SK-MEL-5 (cell line): ENCODE results near the gene PLXNA1. TPM values are rescaled to one million over a fixed set of nuclear protein-coding genes. Genes with fewer than 3 reads are reported as not detected.

ENCODE experiments used
- DNase-seq: peaks from one replicate; pipeline ENCODE4 v3.0.0-alpha.2; 2016; ENCODE audit warnings: low read depth, low spot score
- in situ Hi-C: cut with HindIII; loops from 2 replicates; pipeline ENCODE4 v1.10.0; 2016; ENCODE audit warnings: low sequenced_read_pairs, high pct_unique_total_duplicates, low pct_unique_long_range_greater_than_20kb
- total RNA-seq: library from RNA; depleted of rRNA; stranded (reverse); fragments of >200 nt; shearing (Covaris generic); gene quantifications from 2 replicates; pipeline ENCODE4 v1.2.3, GENCODE V29; 2014

Gene PLXNA1
- total RNA-seq, 1 experiment from 2014 or later: 39.9 TPM

DNA sequence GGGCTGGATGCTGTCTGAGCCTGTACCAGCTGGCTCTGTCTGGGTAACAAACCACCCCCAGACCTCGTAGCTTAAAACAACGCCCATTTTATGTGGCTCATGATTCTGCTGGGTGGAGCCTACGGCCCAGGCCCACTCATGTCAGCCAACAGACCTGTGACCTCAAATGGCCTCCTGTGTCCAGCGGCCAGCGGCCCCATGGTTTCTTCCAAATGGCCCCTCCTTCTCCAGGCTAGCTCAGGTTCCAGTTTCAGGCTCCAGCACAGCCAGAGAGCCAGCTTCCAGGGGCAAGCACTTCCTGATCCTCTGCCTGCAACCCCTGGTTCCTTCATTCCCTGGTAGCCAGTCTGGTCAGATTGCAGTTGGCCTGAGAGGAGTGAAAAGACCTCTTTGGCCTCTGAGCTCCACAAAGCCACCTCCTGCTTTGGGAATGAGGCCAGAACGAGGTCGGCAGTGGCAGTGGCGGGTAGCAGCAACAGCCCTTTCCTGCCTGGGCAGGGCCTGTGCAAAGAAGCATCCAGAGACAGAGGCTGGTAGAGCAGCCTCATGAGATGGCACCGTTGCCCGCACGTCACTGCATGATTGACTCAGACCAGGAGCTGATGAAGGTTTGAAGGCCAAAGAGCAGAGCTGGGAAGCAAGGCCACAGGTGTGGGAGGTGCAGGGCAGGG lies 21.0 kb upstream of the PLXNA1 start:
- DNase-seq: no peak
- in situ Hi-C loops: no loop called here

DNA sequence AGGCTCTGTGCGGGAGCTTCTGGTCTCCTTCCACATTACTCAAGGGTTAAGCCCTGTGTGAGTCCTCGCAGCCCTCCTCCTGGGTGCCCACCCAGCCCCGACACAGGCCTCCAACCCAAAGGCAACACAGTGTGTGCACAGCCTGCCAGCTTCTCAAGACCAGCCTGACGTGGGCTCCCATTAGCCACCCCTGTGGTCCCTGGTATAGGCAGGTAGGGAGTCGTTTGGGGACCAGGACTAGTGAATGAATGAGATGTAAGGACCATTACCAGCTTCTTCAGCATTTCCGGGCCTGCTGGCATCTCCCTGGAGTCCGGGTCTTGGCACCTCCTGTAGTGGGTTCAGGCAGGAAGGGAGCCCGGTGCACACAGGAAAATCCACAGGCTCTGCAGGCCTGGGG lies 20.2 kb upstream of the PLXNA1 start:
- no peak for DNase-seq
- in situ Hi-C loops: no loop called here

DNA sequence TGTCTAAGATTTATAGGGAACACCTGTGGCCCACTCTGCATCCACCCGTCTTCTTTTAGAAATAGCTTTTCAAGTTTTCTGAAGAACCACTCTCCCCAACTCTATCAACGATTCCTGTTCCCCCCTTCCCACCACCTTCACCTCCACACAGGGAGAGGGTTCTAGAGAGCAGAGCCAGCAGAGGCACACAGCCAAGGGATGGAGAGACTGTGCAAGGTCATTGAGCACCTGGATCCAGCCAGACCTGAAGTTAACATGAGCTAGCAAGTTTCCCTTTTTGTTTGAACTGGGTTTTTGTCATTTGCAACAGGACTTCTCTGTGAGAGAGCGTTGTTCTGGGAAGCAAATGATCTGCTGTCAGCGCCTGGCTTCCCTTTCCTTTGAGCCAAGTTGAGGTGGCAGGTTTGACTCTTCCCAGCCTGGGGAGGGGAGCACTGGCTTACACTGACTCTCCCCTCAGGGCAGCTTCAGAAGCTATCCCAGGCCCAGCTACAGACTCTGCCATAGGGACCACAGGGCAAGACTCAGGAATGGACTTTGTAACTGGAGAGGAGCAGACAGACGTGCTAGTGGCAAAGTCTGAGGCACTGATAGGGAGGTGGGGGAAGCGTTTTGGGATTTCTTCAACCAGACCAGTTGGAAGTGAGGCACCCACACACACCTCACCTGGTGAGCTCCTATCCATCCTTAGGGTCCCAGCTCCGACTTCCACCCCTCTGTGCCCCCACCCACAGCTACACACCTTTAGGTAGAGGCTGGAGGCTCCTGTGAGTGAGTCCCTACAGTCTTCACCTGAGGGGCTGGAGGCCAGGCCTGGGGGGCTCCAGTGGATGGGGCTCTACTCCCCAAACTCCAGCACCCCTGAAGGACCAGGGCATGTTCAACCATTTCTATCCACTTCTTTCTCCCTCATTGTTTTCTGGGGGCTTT lies 19.4 kb upstream of the PLXNA1 start:
- in situ Hi-C loops: no loop called here
- no peak for DNase-seq

DNA sequence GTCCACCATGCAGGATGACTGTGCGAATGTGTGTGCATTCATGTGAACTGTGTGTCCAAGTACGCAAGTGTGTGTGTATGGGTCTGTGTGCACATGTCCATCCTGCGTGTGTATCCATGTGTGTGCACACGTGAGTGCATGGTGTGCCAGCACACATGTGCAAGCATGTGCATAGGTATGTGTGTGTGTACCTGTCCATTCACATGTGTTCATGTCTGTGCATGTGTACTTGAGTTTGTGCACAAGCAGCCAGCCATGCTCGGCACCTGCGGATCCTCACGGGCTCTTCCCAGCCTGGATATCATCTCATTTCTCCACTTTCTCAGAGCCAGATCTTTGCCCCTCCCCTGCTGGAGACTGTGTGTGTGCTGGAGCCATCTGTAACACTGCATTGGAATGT lies 18.7 kb upstream of the PLXNA1 start:
- in situ Hi-C loops: no loop called here

DNA sequence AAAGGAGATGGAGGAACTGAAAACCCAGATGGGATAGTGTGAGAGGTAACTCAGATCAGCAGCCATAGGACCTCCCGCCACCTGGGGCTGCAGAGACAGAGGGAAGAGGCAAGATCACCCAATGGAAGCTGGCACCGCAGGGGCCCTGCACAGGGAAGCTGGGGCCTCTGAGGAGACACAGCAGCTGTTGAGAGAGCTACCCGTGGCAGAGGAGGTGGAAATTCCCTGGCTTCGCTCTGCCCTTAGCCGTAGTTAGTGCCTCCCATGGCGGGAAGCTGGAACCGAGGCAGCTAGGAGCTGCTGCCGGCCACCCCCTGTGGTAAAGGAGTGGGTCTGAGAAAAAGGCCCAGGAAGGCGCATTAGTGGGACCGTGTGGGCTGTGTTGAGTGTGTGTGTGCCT lies 18.0 kb upstream of the PLXNA1 start:
- in situ Hi-C loops: no loop called here
- DNase-seq: no peak

More for the DNA sequence above, 18.7 kb upstream of the PLXNA1 start:
- no peak for DNase-seq

DNA sequence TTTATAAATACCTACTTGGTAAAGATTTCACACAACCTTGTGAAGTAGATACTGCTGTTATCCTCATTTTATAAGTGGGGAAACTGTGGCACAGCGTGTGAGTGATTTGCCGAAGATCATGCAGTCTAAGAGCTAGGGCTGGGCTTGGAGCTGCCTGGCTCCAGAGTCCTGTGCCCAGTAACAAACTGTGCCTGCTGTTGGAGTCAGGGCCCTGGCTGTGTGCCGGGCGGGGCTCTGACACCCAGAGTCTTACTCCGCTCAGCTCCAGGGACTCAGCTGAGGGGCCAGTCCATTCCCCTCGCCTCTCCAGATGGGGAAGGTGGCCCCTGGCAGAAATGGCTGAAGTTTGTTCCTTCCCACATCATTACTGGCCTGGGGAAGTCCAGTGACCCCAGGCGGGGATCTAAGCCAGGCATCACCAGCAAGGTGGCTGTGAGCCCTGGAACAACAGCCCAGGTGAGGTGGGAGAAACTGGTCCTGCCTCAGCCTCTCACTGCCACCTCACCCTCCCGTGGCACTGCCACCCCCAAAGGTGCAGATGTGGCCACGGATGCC lies 17.3 kb upstream of the PLXNA1 start:
- no peak for DNase-seq
- in situ Hi-C loops: no loop called here

DNA sequence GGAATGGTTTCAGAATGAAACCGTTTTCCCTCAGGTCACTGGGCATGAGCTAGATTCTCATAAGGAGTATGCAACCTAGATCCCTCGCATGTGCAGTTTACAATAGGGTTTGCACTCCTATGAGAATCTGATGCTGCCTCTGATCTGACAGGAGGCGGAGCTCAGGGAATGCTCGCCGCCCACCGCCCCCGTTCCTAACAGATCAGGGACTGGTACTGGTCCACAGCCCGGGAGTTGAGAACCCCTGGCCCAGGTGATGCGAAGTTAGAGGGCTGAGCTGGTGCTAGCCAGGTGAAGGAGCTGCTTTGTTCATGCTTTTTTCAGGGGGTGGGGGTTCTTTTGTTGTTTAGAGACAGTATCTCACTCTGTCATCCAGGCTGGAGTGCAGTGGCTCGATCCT lies 15.5 kb upstream of the PLXNA1 start:
- in situ Hi-C loops: no loop called here
- no peak for DNase-seq

DNA sequence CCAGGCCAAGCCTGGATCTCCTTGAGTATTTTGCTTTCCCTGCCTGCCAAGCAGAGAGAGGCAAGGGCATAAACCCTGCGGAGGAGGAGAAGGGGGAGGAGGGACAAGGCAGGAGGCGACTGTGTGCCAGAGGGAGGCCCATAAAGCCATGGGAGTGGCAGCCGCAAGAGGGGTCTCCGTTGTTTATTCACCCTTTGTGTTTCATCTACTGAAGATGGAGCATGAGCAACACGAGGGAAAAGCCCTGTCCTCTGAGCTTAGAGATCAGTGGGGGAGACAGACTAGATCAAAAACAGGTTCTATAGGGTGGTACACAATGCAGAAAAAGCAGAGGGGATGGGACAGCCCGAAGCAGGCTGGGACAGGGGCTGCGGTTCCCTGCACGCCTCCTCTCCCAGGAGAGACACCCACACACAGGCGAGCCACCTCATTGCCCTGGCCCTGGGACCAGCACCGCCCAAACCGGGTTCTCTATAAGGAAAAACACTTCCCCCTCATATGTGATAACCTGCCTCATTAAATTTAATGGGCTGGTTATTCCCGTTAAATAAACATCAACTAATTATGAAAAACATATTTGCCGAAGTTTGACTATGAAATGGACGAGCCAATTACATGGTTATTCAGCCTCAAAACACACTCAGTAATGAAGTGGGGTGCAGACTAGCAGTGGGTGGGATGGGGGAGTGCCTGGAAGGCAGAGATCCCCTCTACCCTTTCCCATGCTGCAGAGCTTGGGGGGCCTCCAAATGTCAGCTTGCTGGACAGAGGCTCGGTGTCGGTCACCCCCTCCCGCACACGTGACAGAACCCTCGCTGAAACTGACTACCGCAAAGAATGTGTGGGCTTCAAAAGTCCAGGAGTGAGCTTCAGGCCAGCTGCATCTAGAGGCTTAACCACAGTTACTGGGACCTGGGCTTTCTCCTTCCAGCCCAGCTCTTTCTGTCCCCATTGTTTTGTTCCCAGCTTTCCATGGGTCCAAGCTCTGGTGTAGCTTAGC lies 14.2 kb upstream of the PLXNA1 start:
- no peak for DNase-seq
- in situ Hi-C loops: no loop called here

DNA sequence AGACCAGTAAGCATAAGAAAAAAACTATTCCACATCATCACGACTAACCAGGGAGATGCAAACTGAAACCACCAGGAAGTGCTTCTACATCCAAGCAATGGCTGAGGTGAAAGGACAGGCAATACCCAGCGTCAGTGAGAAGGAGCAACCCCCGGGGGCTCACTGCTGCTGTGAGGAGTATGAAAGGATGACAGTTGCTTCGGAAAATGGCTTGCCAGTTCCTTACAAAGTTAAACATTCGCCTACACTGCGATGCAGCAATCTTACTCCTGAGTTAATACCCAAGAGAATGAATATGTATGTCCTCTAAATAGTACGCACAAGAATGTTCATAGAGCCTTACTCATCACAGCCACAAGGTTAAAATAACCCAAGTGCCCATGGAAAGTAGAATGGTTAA lies 13.3 kb upstream of the PLXNA1 start:
- in situ Hi-C loops: no loop called here

DNA sequence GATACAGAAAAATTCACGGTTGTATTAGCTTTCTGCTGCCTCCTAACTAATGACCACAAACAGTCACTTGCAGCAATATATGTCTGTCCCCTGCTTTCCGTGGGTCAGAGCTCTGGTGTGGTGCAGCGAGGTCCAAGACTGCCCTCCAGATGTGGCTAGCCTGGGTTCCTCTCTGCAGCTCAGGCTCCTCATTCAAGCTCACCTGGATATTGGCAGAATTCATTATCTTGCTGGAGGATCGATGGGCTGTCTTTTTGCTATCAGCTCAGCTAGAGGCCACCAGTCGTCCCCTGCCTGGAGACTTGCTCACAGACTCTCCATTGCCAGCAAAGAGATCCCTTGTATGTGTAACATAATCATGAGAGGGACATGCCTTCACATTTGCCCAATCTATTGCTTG lies 12.8 kb upstream of the PLXNA1 start:
- in situ Hi-C loops: no loop called here
- DNase-seq: no peak

More for the DNA sequence above, 13.3 kb upstream of the PLXNA1 start:
- no peak for DNase-seq

DNA sequence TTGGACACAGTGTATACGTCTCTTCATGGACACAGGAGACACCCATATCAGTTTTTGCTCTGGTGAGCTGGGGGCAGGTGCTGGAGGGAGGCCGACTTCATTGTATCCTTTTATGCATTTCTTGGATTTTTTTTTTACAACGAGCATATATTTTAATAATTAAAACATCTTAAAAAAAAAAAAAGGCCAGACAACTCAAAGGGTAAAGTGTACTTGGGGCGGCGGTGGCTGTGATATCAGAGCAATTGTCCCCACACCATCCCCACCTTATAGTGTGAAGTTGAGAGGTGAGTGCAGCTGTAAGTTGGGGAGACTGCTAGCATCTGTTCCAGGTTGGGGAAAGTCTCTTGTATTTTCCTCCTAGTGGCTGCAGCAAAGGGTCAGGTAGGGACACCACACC lies 12.0 kb upstream of the PLXNA1 start:
- DNase-seq: no peak
- in situ Hi-C loops: no loop called here

DNA sequence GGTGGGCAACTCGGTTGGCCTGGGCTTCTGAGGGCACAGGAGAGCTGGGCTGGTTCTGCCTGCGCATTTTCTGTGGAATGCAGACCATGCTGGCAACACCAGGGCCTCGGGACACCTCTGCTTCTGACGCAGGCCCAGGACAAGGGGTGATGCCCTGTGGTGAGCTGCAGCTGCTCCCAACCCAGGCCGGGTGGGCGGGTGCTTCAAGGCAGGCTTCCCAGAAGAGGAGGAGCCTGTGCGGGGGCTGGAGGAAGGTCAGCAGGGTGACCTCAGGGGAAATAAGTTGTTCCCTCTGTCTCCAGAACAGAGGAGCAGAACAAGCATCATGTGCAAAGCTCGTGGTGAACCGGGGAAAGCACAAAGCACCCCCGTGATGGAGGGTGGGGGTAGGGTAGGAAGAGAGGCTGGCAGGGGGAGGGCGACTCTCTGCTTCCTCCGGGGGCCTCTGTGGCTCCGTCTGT lies 11.0 kb upstream of the PLXNA1 start:
- in situ Hi-C loops: no loop called here
- peak; percentile 99 for DNase-seq

DNA sequence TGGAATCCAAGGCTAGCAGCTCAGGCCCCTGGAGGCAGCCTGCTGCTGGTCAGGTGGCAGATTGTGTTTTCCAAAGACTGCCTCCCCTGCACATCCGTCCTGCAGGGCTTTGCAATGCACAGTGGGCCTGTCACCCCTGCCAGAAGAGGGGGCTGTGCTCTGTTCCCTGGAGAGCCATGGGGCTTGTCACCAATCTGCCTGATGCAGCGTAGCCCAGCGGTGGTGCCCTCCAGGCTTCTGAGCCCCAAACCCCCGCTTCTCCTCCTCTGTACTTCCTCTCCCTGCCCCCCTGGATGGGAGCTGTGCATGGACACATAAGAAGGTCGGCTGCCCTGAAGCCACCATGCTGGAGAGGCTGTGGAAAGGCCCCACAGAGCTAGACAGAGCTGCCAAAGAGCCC lies 10.0 kb upstream of the PLXNA1 start:
- in situ Hi-C loops: no loop called here

DNA sequence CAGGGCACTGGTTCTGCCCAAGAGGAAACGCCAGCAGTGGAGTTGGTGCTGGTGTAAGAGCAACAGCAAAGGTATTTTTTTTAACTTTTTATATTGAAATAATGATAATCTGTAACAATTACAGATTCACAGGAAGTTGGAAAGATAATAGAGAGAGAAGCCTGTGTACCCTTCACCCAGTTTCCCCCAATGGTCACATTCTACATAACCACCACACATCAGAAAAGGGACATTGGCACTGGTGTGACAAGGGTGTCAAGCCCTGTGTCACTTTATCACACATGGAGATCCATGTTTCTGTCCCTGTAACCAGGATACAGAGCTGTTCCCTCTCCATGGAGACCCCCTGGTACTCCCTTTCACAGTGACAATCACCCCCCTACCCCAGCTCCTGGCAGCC lies 9.1 kb upstream of the PLXNA1 start:
- DNase-seq: no peak
- in situ Hi-C loops: no loop called here

More for the DNA sequence above, 10.0 kb upstream of the PLXNA1 start:
- peak; percentile 63 for DNase-seq

DNA sequence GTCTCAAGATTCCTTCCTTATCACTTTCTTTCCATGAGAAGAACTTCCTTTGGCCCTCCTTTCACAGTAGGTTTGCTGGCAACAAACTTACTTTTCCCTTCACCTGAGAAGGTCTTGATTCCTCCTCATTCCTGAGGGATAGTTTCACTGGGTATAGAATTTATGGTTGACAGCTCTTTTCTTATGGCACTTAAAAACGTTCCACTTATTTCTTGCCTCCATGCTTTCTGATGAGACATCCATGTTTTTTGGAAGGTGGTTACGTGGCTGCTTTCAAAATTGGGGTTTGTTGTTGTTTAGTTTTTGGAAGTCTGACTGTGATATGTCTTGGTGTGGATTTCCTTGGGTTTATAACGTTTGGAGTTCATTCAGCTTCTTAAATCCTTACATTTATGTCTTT lies 8.2 kb upstream of the PLXNA1 start:
- in situ Hi-C loops: no loop called here

DNA sequence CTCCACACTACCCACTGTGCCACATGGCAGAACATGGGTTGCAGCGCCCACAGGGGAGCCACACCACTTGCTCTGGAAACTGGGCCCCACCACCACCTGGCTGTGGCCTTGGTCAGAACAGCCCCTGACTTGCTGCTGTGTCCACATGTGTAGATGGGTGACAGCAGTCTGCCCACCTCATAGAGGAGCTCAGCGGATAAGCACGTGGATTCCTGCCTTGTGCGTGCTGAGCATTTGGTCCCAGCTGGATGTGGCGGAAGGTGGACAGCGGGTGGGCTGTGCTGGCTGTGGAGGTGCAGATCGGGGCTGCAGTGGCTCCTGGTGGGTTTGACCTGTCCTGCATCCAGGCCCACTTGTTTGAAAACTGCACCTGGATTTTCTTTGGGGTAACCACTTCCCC lies 6.0 kb upstream of the PLXNA1 start:
- DNase-seq: no peak
- in situ Hi-C loops: no loop called here

More for the DNA sequence above, 8.2 kb upstream of the PLXNA1 start:
- no peak for DNase-seq

DNA sequence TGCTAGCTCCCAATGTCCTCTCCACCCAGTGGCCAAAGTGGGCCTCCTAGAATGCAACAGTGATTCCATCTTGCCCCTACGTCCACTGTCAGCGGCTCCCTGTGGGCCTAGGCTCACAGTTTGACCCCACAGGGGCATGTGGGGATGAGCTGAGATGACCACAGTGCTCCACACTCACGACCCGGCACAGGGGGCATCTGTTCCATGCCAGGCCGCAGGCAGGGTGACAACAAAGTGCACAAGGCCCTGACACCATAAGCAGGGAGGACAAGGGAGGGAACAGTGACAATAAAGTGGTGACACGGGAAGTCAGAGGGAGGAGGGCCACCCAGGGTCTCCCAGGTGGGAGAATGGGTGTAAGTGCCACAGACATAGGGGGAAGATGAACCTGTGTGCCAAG lies 5.1 kb upstream of the PLXNA1 start:
- DNase-seq: no peak
- in situ Hi-C loops: no loop called here
